ENCODE data around the gene MSANTD1.

MSANTD1 gene

GRCh38 chr4:3248811-3249661 is at the start of gene MSANTD1:
Gene MSANTD1, plus strand, starts transcription at chr4:3249159. Its CDS starts 64 bp downstream, at chr4:3249223.
- no peak for DNase-seq

- DNase-seq, result no peak
Observed at GRCh38 chr4:3199653-3200422, 49.1 kb upstream of the MSANTD1 start.

- DNase-seq, result no peak
Observed at GRCh38 chr4:3200423-3201090, 48.4 kb upstream of the MSANTD1 start.

- DNase-seq, result peak in 1 of 2 experiments; percentile 9
Observed at GRCh38 chr4:3201718-3202702, 46.9 kb upstream of the MSANTD1 start.

GRCh38 chr4:3202836-3203820 is 45.8 kb upstream of the MSANTD1 start:
- DNase-seq, result no peak

- no peak for DNase-seq
Observed at GRCh38 chr4:3203971-3204431, 45.0 kb upstream of the MSANTD1 start.

- DNase-seq, result no peak
Observed at GRCh38 chr4:3205995-3206394, 43.0 kb upstream of the MSANTD1 start.

- DNase-seq, result no peak
Observed at GRCh38 chr4:3206439-3207100, 42.4 kb upstream of the MSANTD1 start.

GRCh38 chr4:3207531-3208037 is 41.4 kb upstream of the MSANTD1 start:
- no peak for DNase-seq

- no peak for DNase-seq
Observed at GRCh38 chr4:3208826-3209225, 40.1 kb upstream of the MSANTD1 start.

- DNase-seq, result no peak
Observed at GRCh38 chr4:3209551-3210325, 39.2 kb upstream of the MSANTD1 start.

GRCh38 chr4:3210467-3210866 is 38.5 kb upstream of the MSANTD1 start:
- no peak for DNase-seq

- no peak for DNase-seq
Observed at GRCh38 chr4:3211866-3212265, 37.1 kb upstream of the MSANTD1 start.

GRCh38 chr4:3212391-3213105 is 36.4 kb upstream of the MSANTD1 start:
- no peak for DNase-seq

- DNase-seq, result no peak
Observed at GRCh38 chr4:3213106-3213425, 35.9 kb upstream of the MSANTD1 start.

- DNase-seq, result no peak
Observed at GRCh38 chr4:3213661-3214250, 35.2 kb upstream of the MSANTD1 start.

- DNase-seq, result no peak
Observed at GRCh38 chr4:3215256-3215655, 33.7 kb upstream of the MSANTD1 start.

- no peak for DNase-seq
Observed at GRCh38 chr4:3215733-3216132, 33.2 kb upstream of the MSANTD1 start.

Data from NCI-H524 (cell line).